Measurements from ENCODE around the gene GTPBP1. TPM values are rescaled to one million over a fixed set of nuclear protein-coding genes. Genes with fewer than 3 reads are reported as not detected.

Gene GTPBP1
- total RNA-seq, 4 donors from 2014 or later: 73.0 to 100 (median 76.8) TPM

- Histone ChIP-seq H3K4me1 (peaks cover 58% of the 10 kb centered on the region), H3K27me3 (no peaks in the 10 kb centered on the region), H3K36me3 (peaks cover 31% of the 10 kb centered on the region), H3K9me3 (no peaks in the 10 kb centered on the region), H3K27ac (no peak overlapping the region), H3K4me3 (no peak overlapping the region)
- TF ChIP-seq POLR2A (IDR thresholded peaks at IDR 0.05): no peak
- TF ChIP-seq EP300 (IDR thresholded peaks at IDR 0.05): no peak
- no peak for TF ChIP-seq CTCF (IDR thresholded peaks at IDR 0.05)
- WGBS: 95% methylated on average over 15 of the region's 15 CpGs
- DNase-seq (ENCODE audit: low spot score in 2 of 2): no peak
These were observed 10.1 kb downstream of the GTPBP1 start for GRCh38 chr22:38715852-38716251.

GRCh38 chr22:38716271-38716670 is 10.5 kb downstream of the GTPBP1 start:
- Histone ChIP-seq H3K9me3 (no peaks in the 10 kb centered on the region), H3K27me3 (no peaks in the 10 kb centered on the region), H3K27ac (no peak overlapping the region), H3K4me3 (no peak overlapping the region), H3K36me3 (peaks cover 35% of the 10 kb centered on the region), H3K4me1 (peaks cover 58% of the 10 kb centered on the region)
- no peak for DNase-seq (ENCODE audit: low spot score in 2 of 2)
- 94% methylated on average over 3 of the region's 10 CpGs for WGBS
- no peak for TF ChIP-seq EP300 (IDR thresholded peaks at IDR 0.05)
- no peak for TF ChIP-seq POLR2A (IDR thresholded peaks at IDR 0.05)
- TF ChIP-seq CTCF (IDR thresholded peaks at IDR 0.05): no peak

GRCh38 chr22:38716826-38717225 is 11.1 kb downstream of the GTPBP1 start:
- Histone ChIP-seq H3K9me3 (no peaks in the 10 kb centered on the region), H3K27ac (no peak overlapping the region), H3K36me3 (peaks cover 41% of the 10 kb centered on the region), H3K4me1 (peaks cover 55% of the 10 kb centered on the region), H3K4me3 (no peak overlapping the region), H3K27me3 (no peaks in the 10 kb centered on the region)
- 78% methylated on average over 9 of the region's 9 CpGs for WGBS
- DNase-seq (ENCODE audit: low spot score in 2 of 2): peak in 1 of 2 donors; percentile 55
- no peak for TF ChIP-seq POLR2A (IDR thresholded peaks at IDR 0.05)
- no peak for TF ChIP-seq EP300 (IDR thresholded peaks at IDR 0.05)
- no peak for TF ChIP-seq POLR2AphosphoS5 (IDR thresholded peaks at IDR 0.05)

- WGBS: 93% methylated on average over 6 of the region's 6 CpGs
- H3K27ac ChIP-seq: no peak overlapping the region
- peak in 1 of 2 donors; percentile 44 for DNase-seq (ENCODE audit: low spot score in 2 of 2)
These were observed 11.5 kb downstream of the GTPBP1 start for GRCh38 chr22:38717244-38717643.

GRCh38 chr22:38718414-38718813 is 12.7 kb downstream of the GTPBP1 start:
- DNase-seq (ENCODE audit: low spot score in 2 of 2): peak in 1 of 2 donors; percentile 85
- peak; percentile 86 to 87 for TF ChIP-seq CTCF (IDR thresholded peaks at IDR 0.05)
- TF ChIP-seq POLR2AphosphoS5 (IDR thresholded peaks at IDR 0.05): no peak
- peaks cover 40% of the 10 kb centered on the region for H3K4me1 ChIP-seq

More at GRCh38 chr22:38717244-38717643, 11.5 kb downstream of the GTPBP1 start:
- H3K9me3 ChIP-seq: no peaks in the 10 kb centered on the region
- H3K36me3 ChIP-seq: peaks cover 45% of the 10 kb centered on the region
- no peaks in the 10 kb centered on the region for H3K27me3 ChIP-seq
- TF ChIP-seq CTCF (IDR thresholded peaks at IDR 0.05): no peak
- TF ChIP-seq POLR2A (IDR thresholded peaks at IDR 0.05): no peak
- no peak for TF ChIP-seq POLR2AphosphoS5 (IDR thresholded peaks at IDR 0.05)
- TF ChIP-seq EP300 (IDR thresholded peaks at IDR 0.05): no peak
- peaks cover 52% of the 10 kb centered on the region for H3K4me1 ChIP-seq
- H3K4me3 ChIP-seq: no peak overlapping the region

GRCh38 chr22:38719196-38719595 is 13.5 kb downstream of the GTPBP1 start:
- TF ChIP-seq CTCF (IDR thresholded peaks at IDR 0.05): no peak
- no peak for TF ChIP-seq POLR2AphosphoS5 (IDR thresholded peaks at IDR 0.05)
- TF ChIP-seq POLR2A (IDR thresholded peaks at IDR 0.05): no peak
- TF ChIP-seq EP300 (IDR thresholded peaks at IDR 0.05): no peak
- DNase-seq (ENCODE audit: low spot score in 2 of 2): peak in 1 of 2 donors; percentile 50
- Histone ChIP-seq H3K4me1 (peaks cover 38% of the 10 kb centered on the region), H3K27ac (peak overlapping the region; percentile 30), H3K27me3 (no peaks in the 10 kb centered on the region), H3K36me3 (peaks cover 64% of the 10 kb centered on the region), H3K4me3 (no peak overlapping the region), H3K9me3 (no peaks in the 10 kb centered on the region)
- WGBS: 95% methylated on average over 6 of the region's 6 CpGs

More at GRCh38 chr22:38718414-38718813, 12.7 kb downstream of the GTPBP1 start:
- H3K36me3 ChIP-seq: peaks cover 57% of the 10 kb centered on the region
- no peak overlapping the region for H3K4me3 ChIP-seq
- no peaks in the 10 kb centered on the region for H3K27me3 ChIP-seq
- 20% methylated on average over 6 of the region's 6 CpGs for WGBS
- peak overlapping the region; percentile 31 for H3K27ac ChIP-seq
- H3K9me3 ChIP-seq: no peaks in the 10 kb centered on the region

All from suprapubic skin (tissue), 4 donors.